ENCODE measurements around the gene LYZ. TPM values are rescaled to one million over a fixed set of nuclear protein-coding genes. Genes with fewer than 3 reads are reported as not detected.

The LYZ gene
- total RNA-seq, 1 experiment from 2014 or later = 1.3 TPM

GRCh38 chr12:69329669-69330428 lies 18.3 kb upstream of the LYZ start (continued):
- TF ChIP-seq ZBTB33 (IDR thresholded peaks at IDR 0.05; ENCODE audit: extremely low read depth, insufficient replicate concordance, low read length) = no peak
- no peak for TF ChIP-seq EZH2phosphoT487 (IDR thresholded peaks at IDR 0.05; ENCODE audit: borderline replicate concordance)
- TF ChIP-seq SIN3A (IDR thresholded peaks at IDR 0.05; ENCODE audit: low read depth) = no peak

GRCh38 chr12:69330475-69331473 lies 17.4 kb upstream of the LYZ start:
- Histone ChIP-seq H2AFZ (ENCODE audit: low read depth, low read length, poor library complexity, severe bottlenecking) (no peak overlapping the region), H3K36me3 (ENCODE audit: control insufficient read depth in 1 of 2, insufficient read depth in 2 of 2, low read length in 2 of 2) (no peaks in the 10 kb centered on the region), H3K9me3 (ENCODE audit: control insufficient read depth in 1 of 2, insufficient read depth in 1 of 2, low read depth in 1 of 2, low read length in 2 of 2) (no peaks in the 10 kb centered on the region), H3K9me2 (ENCODE audit: insufficient read depth) (no peaks in the 10 kb centered on the region), H3K4me1 (ENCODE audit: control insufficient read depth in 1 of 2, insufficient read depth in 2 of 2, low read length in 2 of 2) (no peaks in the 10 kb centered on the region), H3K4me3 (replicated peaks in 1 of 2; ENCODE audit: low read depth in 1 of 2, low read length in 2 of 2) (no peak overlapping the region), H3K9ac (ENCODE audit: low read length) (no peak overlapping the region), H3K27ac (ENCODE audit: low read depth, low read length) (no peak overlapping the region), H4K20me1 (ENCODE audit: insufficient read depth) (no peaks in the 10 kb centered on the region), H3K4me2 (ENCODE audit: low read length) (no peak overlapping the region), H3K27me3 (ENCODE audit: insufficient read depth, low read length) (peaks cover 11% of the 10 kb centered on the region; the same call in 1 of the 2 replicates), H3K79me2 (ENCODE audit: insufficient read depth, low read length) (no peaks in the 10 kb centered on the region)
- RAD21 ChIA-PET (ENCODE audit: low non-redundant PET in 1 of 2, low total read pairs in 2 of 2, uncharacterized antibody in 2 of 2, unreplicated experiment in 2 of 2) = no interaction called here
- POLR2A ChIA-PET = no interaction called here
- ATAC-seq (no peak), DNase-seq (ENCODE audit: low read depth, low spot score) (no peak)
- BruUV-seq (replicated peaks) = no TSS peak
- intact Hi-C loops (cut with micrococcal nuclease) = no loop called here
- TF ChIP-seq CEBPB (IDR thresholded peaks at IDR 0.05; ENCODE audit: low read depth) = no peak
- no peak for TF ChIP-seq EZH2phosphoT487 (IDR thresholded peaks at IDR 0.05; ENCODE audit: borderline replicate concordance)
- TF ChIP-seq EZH2 (IDR thresholded peaks at IDR 0.05) = no peak
- no peak for TF ChIP-seq TCF7L2 (IDR thresholded peaks at IDR 0.05; ENCODE audit: borderline replicate concordance, extremely low read depth, insufficient read depth, insufficient read length)
- CTCF ChIA-PET = no interaction called here
